ENCODE measurements around the gene RBP3. TPM values are rescaled to one million over a fixed set of nuclear protein-coding genes. Genes with fewer than 3 reads are reported as not detected.

The RBP3 gene
- total RNA-seq, 2 experiments from 2014 or later, result not detected

DNA sequence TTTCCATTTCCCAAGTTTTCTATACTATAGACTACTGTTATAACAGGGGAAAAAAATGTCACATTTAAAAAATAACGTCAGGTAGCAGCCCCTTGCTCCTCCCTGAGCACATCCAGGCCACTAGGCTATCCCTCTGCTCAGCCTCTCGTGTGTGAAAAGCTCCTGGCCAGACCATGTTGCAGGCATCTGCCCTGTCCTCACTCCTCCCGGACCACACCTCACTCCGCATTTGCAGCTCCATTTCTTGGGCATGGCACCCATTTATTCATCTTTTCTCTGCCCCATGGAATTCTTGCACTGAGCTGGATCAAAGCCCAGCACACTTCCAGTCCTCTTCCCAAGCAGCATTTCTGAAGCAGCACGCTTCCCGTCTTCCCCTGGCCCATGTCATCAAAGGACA lies 27.4 kb upstream of the RBP3 start:
- intact Hi-C loops (cut with micrococcal nuclease), result no loop called here
- no peaks in the 10 kb centered on the region for H3K36me3 Mint-ChIP-seq
- H3K4me1 Mint-ChIP-seq (ENCODE audit: low read depth), result no peaks in the 10 kb centered on the region
- no peaks in the 10 kb centered on the region for H3K9me3 Mint-ChIP-seq
- H3K27me3 Mint-ChIP-seq, result peaks cover 10% of the 10 kb centered on the region
- ChIA-PET CTCF (interaction anchor here (2.4 kb wide), 1 partner anchor 273 kb away, joined by 5 read pairs; no protein-coding TSS in a partner anchor), POLR2A (no interaction called here)
- DNase-seq, result no peak
- no peak overlapping the region for H3K27ac Mint-ChIP-seq
- H3K4me3 Mint-ChIP-seq, result no peak overlapping the region

DNA sequence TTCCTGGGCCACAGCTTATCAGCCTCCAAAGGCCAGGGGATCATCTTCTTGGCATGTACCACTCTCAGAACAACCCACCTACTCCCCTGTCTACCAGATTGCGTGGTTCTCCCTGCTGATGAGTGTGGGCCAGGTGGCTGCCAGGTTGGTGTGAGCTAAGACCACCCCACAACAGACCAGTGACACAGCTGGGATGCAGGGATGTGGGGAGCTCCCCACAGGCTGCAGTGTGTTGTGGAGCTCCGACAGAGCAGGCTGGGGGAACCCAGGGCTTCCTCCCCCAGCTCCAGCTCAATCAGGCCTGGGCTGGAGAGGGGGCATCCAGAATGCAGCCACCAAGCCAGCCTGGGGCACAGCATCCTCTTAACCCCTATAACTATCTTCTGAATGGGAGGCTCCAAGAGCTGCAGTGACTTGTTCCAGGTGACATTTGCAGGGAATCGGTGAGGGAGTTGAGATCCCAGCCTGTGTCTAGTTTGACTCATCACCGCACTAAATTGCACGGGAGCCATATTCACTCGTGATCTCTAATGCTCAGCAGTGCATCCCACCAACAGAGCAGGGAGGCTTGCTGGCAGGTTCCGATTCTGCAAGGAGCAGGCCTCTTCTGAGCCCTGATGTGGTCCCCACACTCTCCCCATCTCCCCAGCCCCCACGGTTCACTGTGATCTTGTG lies 26.5 kb upstream of the RBP3 start:
- H3K9me3 Mint-ChIP-seq, result no peaks in the 10 kb centered on the region
- POLR2A ChIA-PET, result no interaction called here
- no peak overlapping the region for H3K27ac Mint-ChIP-seq
- H3K4me1 Mint-ChIP-seq (ENCODE audit: low read depth), result no peaks in the 10 kb centered on the region
- intact Hi-C loops (cut with micrococcal nuclease), result no loop called here
- H3K27me3 Mint-ChIP-seq, result peaks cover 10% of the 10 kb centered on the region
- CTCF ChIA-PET, result interaction anchor here (2.4 kb wide), 1 partner anchor 274 kb away, joined by 5 read pairs; no protein-coding TSS in a partner anchor
- no peaks in the 10 kb centered on the region for H3K36me3 Mint-ChIP-seq
- peak; percentile 3 for DNase-seq
- H3K4me3 Mint-ChIP-seq, result no peak overlapping the region

DNA sequence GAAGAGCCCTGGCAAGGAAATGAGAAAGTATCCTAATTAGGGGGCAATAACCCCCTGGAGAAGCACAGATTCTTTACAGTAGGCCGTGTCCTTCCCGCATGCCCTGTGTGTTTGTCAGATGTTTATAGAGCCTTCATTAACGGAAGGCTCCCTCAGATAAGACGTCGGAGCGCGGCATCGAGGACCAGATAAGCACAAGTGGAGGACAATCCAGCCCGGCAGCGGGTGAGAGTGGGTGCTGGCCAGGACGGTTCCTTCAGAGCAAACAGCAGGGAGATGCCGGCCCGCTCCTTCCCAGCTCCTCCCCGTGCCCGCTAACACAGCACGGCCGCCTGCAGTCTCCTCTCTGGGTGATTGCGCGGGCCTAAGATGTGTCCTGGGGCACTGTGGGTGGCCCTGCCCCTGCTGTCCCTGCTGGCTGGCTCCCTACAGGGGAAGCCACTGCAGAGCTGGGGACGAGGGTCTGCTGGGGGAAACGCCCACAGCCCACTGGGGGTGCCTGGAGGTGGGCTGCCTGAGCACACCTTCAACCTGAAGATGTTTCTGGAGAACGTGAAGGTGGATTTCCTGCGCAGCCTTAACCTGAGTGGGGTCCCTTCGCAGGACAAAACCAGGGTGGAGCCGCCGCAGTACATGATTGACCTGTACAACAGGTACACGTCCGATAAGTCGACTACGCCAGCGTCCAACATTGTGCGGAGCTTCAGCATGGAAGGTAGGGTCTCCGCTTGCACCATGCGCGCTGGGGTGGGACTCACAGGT lies 25.7 kb upstream of the RBP3 start, which contains the start of gene GDF2:
TSS of gene GDF2 (plus strand) at position 155 of the 762 bp plus-strand sequence. CDS start at position 370, 215 bp downstream.
- peaks cover 10% of the 10 kb centered on the region for H3K27me3 Mint-ChIP-seq
- no peaks in the 10 kb centered on the region for H3K4me1 Mint-ChIP-seq (ENCODE audit: low read depth)
- no peaks in the 10 kb centered on the region for H3K36me3 Mint-ChIP-seq
- DNase-seq, result peak; percentile 4
- intact Hi-C loops (cut with micrococcal nuclease), result no loop called here
- no peak within 1 kb of the TSS for H3K27ac Mint-ChIP-seq
- ChIA-PET CTCF (interaction anchor here (2.4 kb wide), 1 partner anchor 275 kb away, joined by 5 read pairs; no protein-coding TSS in a partner anchor), POLR2A (interaction anchor here (0.5 kb wide), 1 partner anchor 97 kb away, joined by 3 read pairs; no protein-coding TSS in a partner anchor)
- no peaks in the 10 kb centered on the region for H3K9me3 Mint-ChIP-seq
- no peak within 1 kb of the TSS for H3K4me3 Mint-ChIP-seq

DNA sequence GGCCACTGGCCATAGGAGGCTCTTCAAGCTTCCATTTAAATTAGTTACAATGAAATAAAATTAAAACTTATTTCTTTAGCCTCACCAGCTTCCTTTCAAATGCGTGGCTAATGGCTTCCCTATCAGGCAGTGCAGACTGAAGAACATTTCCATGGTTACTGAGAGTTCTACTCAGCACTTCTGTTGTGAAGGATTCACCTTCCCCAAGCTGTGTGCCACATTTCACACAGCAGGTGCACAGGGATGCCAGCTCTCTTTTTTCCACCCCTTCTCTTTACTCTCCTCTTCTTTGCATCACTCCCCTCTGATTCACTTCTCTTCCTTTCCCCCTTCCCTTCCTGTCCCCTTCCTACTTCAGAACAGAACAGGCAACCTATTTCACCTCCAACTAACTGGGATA lies 25.1 kb upstream of the RBP3 start:
- Mint-ChIP-seq H3K27me3 (peaks cover 10% of the 10 kb centered on the region), H3K27ac (no peak overlapping the region)

DNA sequence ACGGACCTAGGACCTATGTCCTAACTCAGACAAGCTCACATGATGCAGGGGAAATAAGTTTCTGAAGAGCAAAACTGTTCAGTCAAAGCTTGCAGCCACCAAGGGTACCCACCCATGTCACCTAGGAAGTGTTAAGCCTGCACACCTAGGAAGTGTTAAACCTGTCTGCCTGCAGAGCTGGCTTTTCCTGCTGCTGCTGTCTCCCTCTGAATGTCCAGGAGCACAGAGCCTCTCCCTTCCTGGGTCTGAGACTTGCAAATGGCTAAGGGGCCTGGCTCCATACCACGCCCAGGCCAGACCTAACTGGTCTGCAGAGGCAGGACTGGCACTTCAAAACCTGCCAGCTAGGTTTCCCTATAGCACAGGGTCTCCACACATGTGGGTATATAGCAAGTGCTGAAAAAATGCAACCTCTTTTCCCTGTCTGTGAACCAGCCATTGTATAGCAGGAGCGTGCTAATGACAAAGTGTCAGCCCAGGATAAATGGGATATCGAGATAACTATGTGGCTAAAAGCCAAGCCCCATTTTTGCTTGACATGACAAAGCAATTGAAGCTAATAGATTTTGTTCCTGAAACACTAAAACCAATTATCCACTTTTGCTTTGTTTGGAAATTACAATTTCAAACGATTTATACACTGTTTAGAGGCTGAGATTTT lies 24.4 kb upstream of the RBP3 start:
- Mint-ChIP-seq H3K27me3 (peaks cover 8% of the 10 kb centered on the region), H3K9me3 (no peaks in the 10 kb centered on the region), H3K4me3 (no peak overlapping the region), H3K27ac (no peak overlapping the region), H3K4me1 (ENCODE audit: low read depth) (no peaks in the 10 kb centered on the region), H3K36me3 (no peaks in the 10 kb centered on the region)
- ChIA-PET CTCF (interaction anchor here (0.6 to 1.1 kb wide), 3 partner anchors 17 to 331 kb away, joined by 3 to 4 read pairs (median 4); no protein-coding TSS in a partner anchor), POLR2A (no interaction called here)
- DNase-seq, result peak; percentile 3
- intact Hi-C loops (cut with micrococcal nuclease), result no loop called here

More for the DNA sequence above, 25.1 kb upstream of the RBP3 start:
- Mint-ChIP-seq H3K36me3 (no peaks in the 10 kb centered on the region), H3K4me3 (no peak overlapping the region), H3K9me3 (no peaks in the 10 kb centered on the region), H3K4me1 (ENCODE audit: low read depth) (no peaks in the 10 kb centered on the region)
- intact Hi-C loops (cut with micrococcal nuclease), result no loop called here
- no peak for DNase-seq
- CTCF ChIA-PET, result interaction anchor here (1.1 to 2.4 kb wide), 2 partner anchors 18 to 276 kb away, joined by 4 to 5 read pairs; no protein-coding TSS in a partner anchor
- POLR2A ChIA-PET, result interaction anchor here (0.5 kb wide), 1 partner anchor 98 kb away, joined by 3 read pairs; no protein-coding TSS in a partner anchor

DNA sequence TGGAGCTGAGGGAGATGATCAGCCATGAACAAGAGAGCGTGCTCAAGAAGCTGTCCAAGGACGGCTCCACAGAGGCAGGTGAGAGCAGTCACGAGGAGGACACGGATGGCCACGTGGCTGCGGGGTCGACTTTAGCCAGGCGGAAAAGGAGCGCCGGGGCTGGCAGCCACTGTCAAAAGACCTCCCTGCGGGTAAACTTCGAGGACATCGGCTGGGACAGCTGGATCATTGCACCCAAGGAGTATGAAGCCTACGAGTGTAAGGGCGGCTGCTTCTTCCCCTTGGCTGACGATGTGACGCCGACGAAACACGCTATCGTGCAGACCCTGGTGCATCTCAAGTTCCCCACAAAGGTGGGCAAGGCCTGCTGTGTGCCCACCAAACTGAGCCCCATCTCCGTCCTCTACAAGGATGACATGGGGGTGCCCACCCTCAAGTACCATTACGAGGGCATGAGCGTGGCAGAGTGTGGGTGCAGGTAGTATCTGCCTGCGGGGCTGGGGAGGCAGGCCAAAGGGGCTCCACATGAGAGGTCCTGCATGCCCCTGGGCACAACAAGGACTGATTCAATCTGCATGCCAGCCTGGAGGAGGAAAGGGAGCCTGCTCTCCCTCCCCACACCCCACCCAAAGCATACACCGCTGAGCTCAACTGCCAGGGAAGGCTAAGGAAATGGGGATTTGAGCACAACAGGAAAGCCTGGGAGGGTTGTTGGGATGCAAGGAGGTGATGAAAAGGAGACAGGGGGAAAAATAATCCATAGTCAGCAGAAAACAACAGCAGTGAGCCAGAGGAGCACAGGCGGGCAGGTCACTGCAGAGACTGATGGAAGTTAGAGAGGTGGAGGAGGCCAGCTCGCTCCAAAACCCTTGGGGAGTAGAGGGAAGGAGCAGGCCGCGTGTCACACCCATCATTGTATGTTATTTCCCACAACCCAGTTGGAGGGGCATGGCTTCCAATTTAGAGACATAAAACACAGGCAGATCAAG lies 22.6 kb upstream of the RBP3 start:
- ChIA-PET CTCF (no interaction called here), POLR2A (no interaction called here)
- H3K9me3 Mint-ChIP-seq, result no peaks in the 10 kb centered on the region
- intact Hi-C loops (cut with micrococcal nuclease), result no loop called here
- no peaks in the 10 kb centered on the region for H3K4me1 Mint-ChIP-seq (ENCODE audit: low read depth)
- no peak overlapping the region for H3K4me3 Mint-ChIP-seq
- no peaks in the 10 kb centered on the region for H3K36me3 Mint-ChIP-seq
- H3K27ac Mint-ChIP-seq, result no peak overlapping the region
- H3K27me3 Mint-ChIP-seq, result peaks cover 8% of the 10 kb centered on the region
- peak; percentile 1 for DNase-seq

DNA sequence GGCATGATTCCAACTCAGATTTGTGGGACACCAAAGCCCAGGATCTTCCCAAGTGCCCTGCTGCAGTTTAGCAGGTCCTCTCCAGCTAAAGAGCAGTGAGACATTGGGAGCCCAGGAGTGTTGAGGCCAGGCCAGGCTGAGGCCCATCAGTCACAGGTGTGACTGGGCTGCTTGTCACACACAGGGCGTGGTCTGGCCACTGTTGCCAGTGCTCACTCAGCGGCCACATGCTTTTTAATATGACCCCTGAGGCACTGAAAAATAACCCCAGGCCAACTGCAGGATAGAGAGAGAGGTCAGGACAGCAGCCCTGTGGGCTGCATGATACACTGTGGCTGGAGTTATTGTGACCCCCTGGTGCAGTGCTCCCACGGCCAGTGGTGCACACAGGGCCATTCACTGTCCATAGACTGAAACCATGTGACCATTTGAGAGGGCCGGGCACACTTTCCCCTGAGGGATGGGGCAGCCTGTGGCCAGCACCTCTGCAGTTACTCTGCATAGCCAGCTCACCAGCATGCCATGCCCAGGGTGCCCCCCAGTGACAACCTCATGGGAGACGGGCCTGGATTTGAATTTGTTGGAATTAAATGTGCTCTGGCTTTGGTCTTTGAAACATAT lies 21.7 kb upstream of the RBP3 start:
- ChIA-PET CTCF (no interaction called here), POLR2A (no interaction called here)
- Mint-ChIP-seq H3K9me3 (no peaks in the 10 kb centered on the region), H3K27me3 (peaks cover 4% of the 10 kb centered on the region), H3K27ac (no peak overlapping the region), H3K4me1 (ENCODE audit: low read depth) (no peaks in the 10 kb centered on the region), H3K36me3 (no peaks in the 10 kb centered on the region), H3K4me3 (no peak overlapping the region)
- no peak for DNase-seq
- intact Hi-C loops (cut with micrococcal nuclease), result no loop called here

DNA sequence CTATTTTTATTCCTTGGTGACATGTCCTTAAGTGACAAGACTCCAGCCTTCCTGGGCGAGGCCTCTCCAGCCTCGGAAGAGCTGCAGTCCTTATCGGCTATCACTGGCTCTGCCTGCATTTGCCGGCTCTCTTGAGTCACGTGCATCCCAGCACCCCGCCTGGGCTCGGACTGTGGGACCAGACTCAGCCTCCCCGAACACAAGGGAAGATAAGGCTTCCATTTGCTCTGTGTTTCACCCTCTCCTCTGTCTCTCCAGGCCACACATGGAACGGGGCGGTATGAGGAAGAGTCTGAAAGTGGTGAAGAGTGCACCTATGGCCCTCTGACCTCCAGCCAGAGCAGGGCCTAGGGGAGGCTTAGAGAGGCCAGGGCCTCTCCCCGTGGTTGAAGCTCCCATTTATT lies 21.2 kb upstream of the RBP3 start:
- intact Hi-C loops (cut with micrococcal nuclease), result no loop called here
- Mint-ChIP-seq H3K4me3 (no peak overlapping the region), H3K27me3 (peaks cover 4% of the 10 kb centered on the region), H3K4me1 (ENCODE audit: low read depth) (no peaks in the 10 kb centered on the region), H3K36me3 (no peaks in the 10 kb centered on the region), H3K9me3 (no peaks in the 10 kb centered on the region), H3K27ac (no peak overlapping the region)
- ChIA-PET CTCF (no interaction called here), POLR2A (no interaction called here)
- no peak for DNase-seq

DNA sequence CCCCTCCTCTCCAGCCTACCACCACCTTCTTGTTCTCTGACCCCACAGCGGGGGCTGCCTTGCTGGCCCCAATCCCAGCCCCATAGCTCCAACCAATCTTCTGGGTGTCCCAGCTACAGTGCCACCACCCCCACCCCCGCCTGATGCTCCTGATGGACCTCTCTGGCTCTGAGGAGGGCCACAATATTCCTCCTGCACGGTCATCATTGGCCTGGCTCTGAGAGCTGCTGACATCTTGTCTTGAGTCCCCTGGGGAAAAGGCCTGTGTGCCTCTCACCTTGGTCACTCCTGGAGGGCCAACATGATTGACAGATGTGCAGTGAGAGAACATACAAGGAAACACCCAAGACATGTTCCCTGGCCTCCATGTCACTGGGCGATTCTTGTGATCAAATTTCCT lies 18.3 kb upstream of the RBP3 start:
- CTCF ChIA-PET, result no interaction called here
- DNase-seq, result no peak
- POLR2A ChIA-PET, result no interaction called here
- H3K9me3 Mint-ChIP-seq, result no peaks in the 10 kb centered on the region
- no peaks in the 10 kb centered on the region for H3K4me1 Mint-ChIP-seq (ENCODE audit: low read depth)
- H3K4me3 Mint-ChIP-seq, result no peak overlapping the region
- H3K27ac Mint-ChIP-seq, result no peak overlapping the region
- H3K27me3 Mint-ChIP-seq, result peaks cover 2% of the 10 kb centered on the region
- no peaks in the 10 kb centered on the region for H3K36me3 Mint-ChIP-seq
- intact Hi-C loops (cut with micrococcal nuclease), result no loop called here

DNA sequence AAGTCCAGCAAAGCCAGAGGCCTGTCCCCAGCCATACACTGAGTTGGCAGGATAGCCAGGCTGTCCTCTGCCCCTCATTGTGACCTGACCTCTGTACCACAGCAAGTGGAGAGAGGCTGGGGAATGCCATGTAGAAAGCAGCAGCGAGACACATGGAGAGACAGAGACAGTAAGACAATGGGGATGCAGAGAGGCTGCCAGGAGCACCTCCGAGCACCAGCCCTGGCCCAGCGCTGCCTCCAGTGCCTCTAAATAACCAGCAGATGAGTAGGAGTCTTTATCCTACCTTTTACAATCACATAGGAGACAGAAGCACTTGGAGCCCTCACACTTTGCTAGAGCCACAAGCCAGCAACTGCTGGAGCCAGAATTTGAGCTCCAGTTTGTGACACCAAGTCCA lies 17.8 kb upstream of the RBP3 start:
- ChIA-PET CTCF (no interaction called here), POLR2A (no interaction called here)
- intact Hi-C loops (cut with micrococcal nuclease), result no loop called here
- H3K36me3 Mint-ChIP-seq, result no peaks in the 10 kb centered on the region
- H3K27me3 Mint-ChIP-seq, result peaks cover 4% of the 10 kb centered on the region
- H3K27ac Mint-ChIP-seq, result no peak overlapping the region
- no peak overlapping the region for H3K4me3 Mint-ChIP-seq
- H3K4me1 Mint-ChIP-seq (ENCODE audit: low read depth), result no peaks in the 10 kb centered on the region
- H3K9me3 Mint-ChIP-seq, result no peaks in the 10 kb centered on the region
- no peak for DNase-seq

DNA sequence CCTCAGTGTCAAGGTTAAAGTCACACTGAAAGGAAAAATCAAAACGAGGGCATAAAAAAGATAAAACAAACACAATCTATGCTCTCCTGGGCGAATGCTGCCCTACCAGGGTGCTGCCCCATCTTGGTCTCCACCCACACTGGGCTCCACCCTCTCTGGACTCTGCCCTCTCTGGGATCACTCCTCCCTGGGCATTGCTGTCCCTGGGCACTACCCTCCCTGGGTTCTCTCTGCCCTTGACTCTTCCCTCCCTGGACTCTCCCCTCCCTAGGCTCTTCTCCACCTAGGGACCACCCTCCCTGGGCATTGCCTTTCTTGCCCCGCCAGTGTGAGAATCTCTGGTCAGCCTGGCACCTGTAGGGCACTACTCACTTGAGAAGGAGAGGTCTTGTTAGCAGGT lies 17.4 kb upstream of the RBP3 start:
- POLR2A ChIA-PET, result no interaction called here
- no peak overlapping the region for H3K4me3 Mint-ChIP-seq
- DNase-seq, result no peak
- intact Hi-C loops (cut with micrococcal nuclease), result no loop called here
- H3K27ac Mint-ChIP-seq, result no peak overlapping the region
- peaks cover 4% of the 10 kb centered on the region for H3K27me3 Mint-ChIP-seq
- H3K9me3 Mint-ChIP-seq, result no peaks in the 10 kb centered on the region
- CTCF ChIA-PET, result interaction anchor here (1.1 kb wide), 1 partner anchor 19 kb away, joined by 3 read pairs; no protein-coding TSS in a partner anchor
- H3K36me3 Mint-ChIP-seq, result no peaks in the 10 kb centered on the region
- no peaks in the 10 kb centered on the region for H3K4me1 Mint-ChIP-seq (ENCODE audit: low read depth)

Data from activated CD4-positive, alpha-beta memory T cell treated with anti-CD3 and anti-CD28 coated beads for 36 hours (primary cell).